ENCODE results near the gene EEF1E1.

The EEF1E1 gene

DNA sequence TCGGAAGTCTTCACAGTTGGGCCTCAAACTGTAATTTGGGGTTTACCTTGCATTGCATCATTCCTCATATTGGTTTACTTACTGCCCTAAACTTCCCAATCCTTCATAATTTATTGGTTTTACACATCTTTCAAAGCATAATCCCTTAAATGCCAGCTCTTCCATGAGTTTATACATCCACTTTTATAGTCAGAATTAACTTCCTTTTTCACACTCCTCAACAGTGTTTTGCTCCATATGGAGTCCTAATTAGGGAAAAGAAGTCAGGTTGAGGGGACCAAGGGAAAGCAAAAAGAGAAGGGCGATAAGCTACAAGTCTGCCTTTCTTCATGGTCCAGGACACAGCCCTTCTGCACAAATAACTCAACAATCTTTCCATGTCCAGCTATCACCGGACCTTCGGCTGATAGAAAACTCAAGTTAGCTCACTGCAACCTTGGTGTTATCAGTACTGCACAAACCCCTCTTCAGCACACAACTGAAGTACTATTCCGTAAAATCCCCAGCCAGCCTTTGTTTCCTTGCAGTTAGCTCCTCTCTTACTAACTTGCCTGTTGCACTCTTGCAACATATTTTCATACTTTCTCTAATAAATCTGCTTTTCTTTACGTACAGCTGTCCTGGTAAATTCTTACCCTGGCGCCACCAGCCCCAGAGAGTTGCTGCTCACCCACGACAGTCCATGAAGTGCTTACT is 2.0 kb downstream of the EEF1E1 start:
- ChIA-PET CTCF (interaction anchor here (0.7 to 1.2 kb wide), 3 partner anchors 13 to 31 kb away, joined by 3 read pairs; no protein-coding TSS in a partner anchor), POLR2A (interaction anchor here (1.0 kb wide), 1 partner anchor 35 kb away, joined by 3 read pairs; no protein-coding TSS in a partner anchor)
- TF ChIP-seq, protein P1, sequence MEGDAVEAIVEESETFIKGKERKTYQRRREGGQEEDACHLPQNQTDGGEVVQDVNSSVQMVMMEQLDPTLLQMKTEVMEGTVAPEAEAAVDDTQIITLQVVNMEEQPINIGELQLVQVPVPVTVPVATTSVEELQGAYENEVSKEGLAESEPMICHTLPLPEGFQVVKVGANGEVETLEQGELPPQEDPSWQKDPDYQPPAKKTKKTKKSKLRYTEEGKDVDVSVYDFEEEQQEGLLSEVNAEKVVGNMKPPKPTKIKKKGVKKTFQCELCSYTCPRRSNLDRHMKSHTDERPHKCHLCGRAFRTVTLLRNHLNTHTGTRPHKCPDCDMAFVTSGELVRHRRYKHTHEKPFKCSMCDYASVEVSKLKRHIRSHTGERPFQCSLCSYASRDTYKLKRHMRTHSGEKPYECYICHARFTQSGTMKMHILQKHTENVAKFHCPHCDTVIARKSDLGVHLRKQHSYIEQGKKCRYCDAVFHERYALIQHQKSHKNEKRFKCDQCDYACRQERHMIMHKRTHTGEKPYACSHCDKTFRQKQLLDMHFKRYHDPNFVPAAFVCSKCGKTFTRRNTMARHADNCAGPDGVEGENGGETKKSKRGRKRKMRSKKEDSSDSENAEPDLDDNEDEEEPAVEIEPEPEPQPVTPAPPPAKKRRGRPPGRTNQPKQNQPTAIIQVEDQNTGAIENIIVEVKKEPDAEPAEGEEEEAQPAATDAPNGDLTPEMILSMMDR (IDR thresholded peaks at IDR 0.05; ENCODE audit: control extremely low read depth, extremely low read depth, low read depth, missing control alignments): no peak
- no peak for DNase-seq (ENCODE audit: extremely low spot score)

DNA sequence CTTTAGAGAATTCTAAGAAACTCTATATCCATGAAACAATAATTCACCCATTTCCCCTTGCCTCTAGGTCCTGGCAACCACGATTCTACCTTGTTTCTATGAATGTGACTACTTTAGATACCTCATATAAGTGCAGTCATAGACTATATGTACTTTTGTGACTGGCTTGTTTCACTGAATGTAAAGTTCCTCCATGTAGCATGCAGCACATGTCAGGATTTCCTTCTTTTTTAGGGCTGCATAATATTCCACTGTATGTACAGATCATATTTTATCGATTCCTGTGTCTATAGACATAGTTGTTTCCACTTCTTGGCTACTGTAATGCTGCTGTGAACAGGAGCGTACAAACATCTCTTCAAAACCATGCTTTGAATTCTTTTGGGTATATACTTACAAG is 11.7 kb downstream of the EEF1E1 start:
- POLR2A ChIA-PET: no interaction called here
- CTCF ChIA-PET: no interaction called here
- no peak for DNase-seq (ENCODE audit: extremely low spot score)
- TF ChIP-seq, protein P1 (IDR thresholded peaks at IDR 0.05; ENCODE audit: control extremely low read depth, extremely low read depth, low read depth, missing control alignments): no peak

DNA sequence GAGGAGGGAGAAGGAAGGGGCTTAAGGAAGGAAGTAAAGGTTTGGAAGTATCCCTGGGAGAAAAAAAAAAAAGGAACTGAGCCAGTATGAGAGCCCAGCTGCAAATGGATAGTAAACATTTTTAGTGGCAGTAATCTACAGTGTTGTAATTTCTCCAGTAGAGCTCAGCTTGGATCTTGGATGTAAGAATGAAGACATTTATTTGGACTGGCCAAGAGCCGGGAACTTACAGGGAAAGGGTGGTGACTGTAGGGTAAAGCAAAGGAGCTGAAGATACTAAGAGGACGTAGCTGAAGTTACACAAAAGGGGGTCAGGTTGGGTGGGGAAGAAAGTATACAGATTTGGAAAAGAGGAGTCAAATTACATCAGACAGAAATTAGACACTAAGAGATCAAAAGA is 13.5 kb downstream of the EEF1E1 start:
- TF ChIP-seq, protein P1 (IDR thresholded peaks at IDR 0.05; ENCODE audit: control extremely low read depth, extremely low read depth, low read depth, missing control alignments): no peak
- no peak for DNase-seq (ENCODE audit: extremely low spot score)
- CTCF ChIA-PET: interaction anchor here (1.4 to 1.5 kb wide), 2 partner anchors 14 to 15 kb away, joined by 3 read pairs; partner anchors contain the start of gene EEF1E1
- POLR2A ChIA-PET: no interaction called here

DNA sequence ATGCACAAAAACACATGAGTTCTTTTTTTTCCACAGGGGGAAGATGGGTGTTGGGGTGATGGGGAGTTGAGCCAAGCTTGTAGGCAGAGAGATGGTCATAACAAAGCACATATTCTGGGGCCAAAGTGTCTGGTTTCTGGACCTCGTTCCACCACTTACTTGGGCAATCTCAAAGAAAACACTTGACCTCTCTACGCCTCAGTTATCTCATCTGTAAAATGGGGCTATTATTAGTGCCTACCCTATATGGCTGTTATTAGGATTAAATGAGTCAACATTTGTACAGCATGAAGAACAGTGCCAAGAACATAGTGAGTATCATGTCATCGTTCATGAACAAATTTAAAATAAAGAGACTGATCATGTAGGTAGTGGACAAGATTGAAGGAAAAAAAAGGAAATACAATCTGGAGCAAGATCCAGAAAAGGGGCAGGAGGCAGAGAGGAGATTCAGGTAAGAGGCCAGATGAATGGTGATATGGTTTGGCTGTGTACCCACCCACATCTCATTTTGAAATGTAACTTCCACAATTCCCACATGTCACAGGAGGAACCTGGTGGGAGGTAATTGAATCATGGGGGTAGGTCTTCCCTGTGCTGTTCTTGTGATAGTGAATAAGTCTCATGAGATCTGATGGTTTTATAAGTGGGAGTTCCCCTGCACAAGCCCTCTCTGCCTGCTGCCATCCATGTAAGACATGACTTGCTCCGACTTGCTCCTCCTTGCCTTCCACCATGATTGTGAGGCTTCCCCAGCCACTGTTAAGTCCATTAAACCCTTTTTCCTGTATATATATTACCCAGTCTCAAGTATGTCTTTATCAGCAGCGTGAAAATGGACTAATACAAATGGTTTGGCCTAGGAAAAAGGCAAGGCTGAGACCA is 14.2 kb downstream of the EEF1E1 start:
- TF ChIP-seq, protein P1 (IDR thresholded peaks at IDR 0.05; ENCODE audit: control extremely low read depth, extremely low read depth, low read depth, missing control alignments): no peak
- ChIA-PET CTCF (interaction anchor here (1.1 to 1.4 kb wide), 2 partner anchors 12 to 15 kb away, joined by 3 read pairs; partner anchors contain the start of gene EEF1E1), POLR2A (no interaction called here)
- DNase-seq (ENCODE audit: extremely low spot score): no peak

DNA sequence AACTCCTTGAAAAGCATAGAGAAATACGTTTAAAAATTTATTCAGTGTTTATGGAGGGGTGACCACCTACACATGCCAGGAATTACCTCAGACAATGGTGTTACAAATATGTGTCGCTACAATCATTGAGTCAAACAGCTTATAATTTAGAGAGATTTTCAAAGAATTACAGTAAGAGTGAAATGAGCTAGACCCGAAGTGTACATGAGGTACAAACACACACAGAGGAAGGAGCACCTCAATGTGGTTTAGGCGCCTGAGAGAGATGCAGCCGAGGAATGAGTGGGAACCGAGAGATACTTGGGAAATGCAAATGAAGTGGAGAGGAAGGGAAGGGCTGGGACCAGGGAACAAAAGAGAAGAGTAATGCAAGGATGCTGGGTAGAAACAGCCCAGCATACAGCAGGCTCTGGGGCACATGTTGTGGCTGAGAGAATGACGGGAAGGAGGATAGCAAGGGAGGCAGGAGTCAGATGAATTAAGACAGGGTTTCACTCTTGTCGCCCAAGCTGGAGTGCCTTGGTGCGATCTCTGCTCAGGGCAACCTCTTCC is 15.5 kb downstream of the EEF1E1 start:
- ChIA-PET CTCF (interaction anchor here (1.1 to 1.9 kb wide), 4 partner anchors 14 to 28 kb away, joined by 3 to 5 read pairs (median 3); partner anchors contain the start of gene EEF1E1), POLR2A (no interaction called here)
- TF ChIP-seq, protein P1 (IDR thresholded peaks at IDR 0.05; ENCODE audit: control extremely low read depth, extremely low read depth, low read depth, missing control alignments): no peak
- DNase-seq (ENCODE audit: extremely low spot score): no peak

DNA sequence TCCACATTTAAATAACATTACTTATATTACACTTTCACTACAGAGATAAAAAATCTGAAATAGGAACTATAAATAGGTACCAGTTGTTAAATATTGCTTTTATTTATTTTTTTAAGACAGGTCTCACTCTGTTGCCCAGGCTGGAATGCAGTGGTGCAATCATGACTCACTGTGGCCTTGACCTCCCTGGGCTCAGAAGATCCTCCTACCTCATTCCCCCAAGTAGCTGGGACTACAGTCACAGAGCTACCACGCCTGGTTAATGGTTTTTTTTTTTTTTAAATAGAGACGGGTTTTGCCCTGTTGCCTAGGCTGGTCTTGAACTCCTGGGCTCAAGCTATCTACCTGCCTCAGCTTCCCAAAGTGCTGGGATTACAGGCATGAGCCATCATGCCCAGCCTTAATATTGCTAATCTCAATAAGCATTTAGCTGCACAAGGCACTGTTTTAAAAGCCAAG is 17.3 kb downstream of the EEF1E1 start:
- TF ChIP-seq, protein P1 (IDR thresholded peaks at IDR 0.05; ENCODE audit: control extremely low read depth, extremely low read depth, low read depth, missing control alignments): no peak
- POLR2A ChIA-PET: no interaction called here
- no peak for DNase-seq (ENCODE audit: extremely low spot score)
- CTCF ChIA-PET: interaction anchor here (1.1 to 1.7 kb wide), 3 partner anchors 12 to 20 kb away, joined by 3 to 6 read pairs (median 4); partner anchors contain the start of genes BLOC1S5 and EEF1E1

Measured in GM10248 (cell line).